Smooth muscle cell (in vitro differentiated cells): Measurements from ENCODE around the gene C3orf38. TPM values are rescaled to one million over a fixed set of nuclear protein-coding genes. Genes with fewer than 3 reads are reported as not detected.

Experiments
- DNase-seq: peaks from one replicate; lab custom pipeline; 2025; ENCODE audit not compliant: unreplicated experiment; lab: John Stamatoyannopoulos, UW
- H2AFZ ChIP-seq: fragments of 200-600 bp; sonication (generic); 2 replicates; pipeline ENCODE4 v1.6.0; 2016; ENCODE audit warnings: antibody characterized with exemption, low read depth, mild to moderate bottlenecking
- H3F3A ChIP-seq: fragments of 200-600 bp; sonication (generic); 2 replicates; pipeline ENCODE4 v1.6.0; 2017; ENCODE audit warnings: antibody characterized with exemption, low read depth
- H3K27ac ChIP-seq: fragments of 200-600 bp; sonication (generic); 2 replicates; pipeline ENCODE4 v1.5.1; 2016; ENCODE audit warnings: low read depth, mild to moderate bottlenecking
- H3K27me3 ChIP-seq: fragments of 200-600 bp; sonication (generic); 2 replicates; pipeline ENCODE4 v1.6.1; 2016; ENCODE audit warnings: low read depth, mild to moderate bottlenecking
- H3K36me3 ChIP-seq: fragments of 200-600 bp; sonication (generic); 2 replicates; pipeline ENCODE4 v1.5.1; 2016; ENCODE audit warnings: low read depth
- H3K4me1 ChIP-seq: fragments of 200-600 bp; sonication (generic); 2 replicates; pipeline ENCODE4 v1.5.1; 2016; ENCODE audit warnings: low read depth
- H3K4me2 ChIP-seq: fragments of 200-600 bp; sonication (generic); 2 replicates; pipeline ENCODE4 v1.6.0; 2016; ENCODE audit warnings: mild to moderate bottlenecking
- H3K4me3 ChIP-seq: fragments of 200-600 bp; sonication (generic); 2 replicates; pipeline ENCODE4 v1.5.1; 2016; ENCODE audit warnings: mild to moderate bottlenecking
- H3K79me2 ChIP-seq: fragments of 200-600 bp; sonication (generic); 2 replicates; pipeline ENCODE4 v1.6.0; 2016; ENCODE audit warnings: low read depth, mild to moderate bottlenecking
- H3K9ac ChIP-seq: fragments of 200-600 bp; sonication (generic); 2 replicates; pipeline ENCODE4 v1.6.0; 2016; ENCODE audit warnings: low read depth
- H3K9me3 ChIP-seq: fragments of 200-600 bp; sonication (generic); replicated peaks from 2 replicates; pipeline ENCODE4 v1.5.1; 2016; ENCODE audit warnings: low read depth
- H4K20me1 ChIP-seq: fragments of 200-600 bp; sonication (generic); 2 replicates; pipeline ENCODE4 v1.6.0; 2016; ENCODE audit warnings: low read depth
- CTCF ChIP-seq: fragments of 200-600 bp; sonication (generic); IDR thresholded peaks from 2 replicates; pipeline ENCODE4 v1.5.1; 2017; ENCODE audit warnings: borderline replicate concordance, mild to moderate bottlenecking, antibody characterized with exemption; ENCODE audit not compliant: insufficient read depth, poor library complexity, severe bottlenecking
- WGBS: methylation state at CpG from one replicate; pipeline ENCODE4 v1.1.7; 2016; ENCODE audit warnings: low lambda C conversion rate; 5-methylcytosine and 5-hydroxymethylcytosine counted together
- polyA plus RNA-seq: library from polyadenylated mRNA; unstranded; fragments of >200 nt; fragmentation: Nextera tagmentation; extraction: Ambion mirVana; gene quantifications from 2 replicates; pipeline ENCODE4 v1.2.1, GENCODE V29; 2016
- total RNA-seq: library from RNA; depleted of rRNA; stranded (reverse); fragments of >200 nt; gene quantifications from 2 replicates; pipeline ENCODE4 v1.2.3, GENCODE V29; 2014

The C3orf38 gene
- total and polyA plus RNA-seq, 2 experiments from 2014 or later = 15.7 to 26.3 TPM

GRCh38 chr3:88137836-88138235 lies 11.9 kb upstream of the C3orf38 start:
- H2AFZ ChIP-seq = no peak overlapping the region
- H3K4me2 ChIP-seq = no peak overlapping the region
- no peaks in the 10 kb centered on the region for H3K9me3 ChIP-seq
- H3K4me3 ChIP-seq = no peak overlapping the region
- no peaks in the 10 kb centered on the region for H3K79me2 ChIP-seq
- peaks cover 22% of the 10 kb centered on the region for H3K36me3 ChIP-seq
- TF ChIP-seq CTCF = no peak
- no peak for DNase-seq
- H4K20me1 ChIP-seq = peaks cover 9% of the 10 kb centered on the region
- 43% methylated on average over 1 of the region's 1 CpG for WGBS
- peaks cover 17% of the 10 kb centered on the region for H3F3A ChIP-seq
- H3K27me3 ChIP-seq = no peaks in the 10 kb centered on the region
- H3K27ac ChIP-seq = peak overlapping the region; percentile 13
- peaks cover 9% of the 10 kb centered on the region for H3K4me1 ChIP-seq
- no peak overlapping the region for H3K9ac ChIP-seq

- WGBS = 44% methylated on average over 4 of the region's 4 CpGs
- DNase-seq = no peak
These were observed 8.2 kb upstream of the C3orf38 start for GRCh38 chr3:88141458-88142083.

GRCh38 chr3:88142094-88142624 lies 7.6 kb upstream of the C3orf38 start:
- 60% methylated on average over 3 of the region's 3 CpGs for WGBS
- DNase-seq = no peak

More at GRCh38 chr3:88141458-88142083, 8.2 kb upstream of the C3orf38 start:
- TF ChIP-seq CTCF = no peak
- H3K36me3 ChIP-seq = peaks cover 12% of the 10 kb centered on the region
- H3F3A ChIP-seq = peaks cover 22% of the 10 kb centered on the region
- peak overlapping the region; percentile 38 for H3K9ac ChIP-seq
- H2AFZ ChIP-seq = no peak overlapping the region
- peaks cover 15% of the 10 kb centered on the region for H3K4me1 ChIP-seq
- H3K9me3 ChIP-seq = no peaks in the 10 kb centered on the region
- peak overlapping the region; percentile 74 for H3K4me2 ChIP-seq
- H3K79me2 ChIP-seq = no peaks in the 10 kb centered on the region
- H3K4me3 ChIP-seq = no peak overlapping the region
- no peaks in the 10 kb centered on the region for H3K27me3 ChIP-seq
- H4K20me1 ChIP-seq = peaks cover 9% of the 10 kb centered on the region
- peak overlapping the region; percentile 84 for H3K27ac ChIP-seq

More at GRCh38 chr3:88142094-88142624, 7.6 kb upstream of the C3orf38 start:
- Histone ChIP-seq H2AFZ (no peak overlapping the region), H3K36me3 (peaks cover 9% of the 10 kb centered on the region), H3K9ac (peak overlapping the region; percentile 38), H3K27ac (peak overlapping the region; percentile 84), H3K79me2 (no peaks in the 10 kb centered on the region), H3K27me3 (no peaks in the 10 kb centered on the region), H3K4me2 (peak overlapping the region; percentile 74), H3F3A (peaks cover 22% of the 10 kb centered on the region), H4K20me1 (peaks cover 9% of the 10 kb centered on the region), H3K4me1 (peaks cover 15% of the 10 kb centered on the region), H3K9me3 (no peaks in the 10 kb centered on the region), H3K4me3 (no peak overlapping the region)
- TF ChIP-seq CTCF = no peak
